K562 (cell line): ENCODE data around the gene SPEM1. TPM values are rescaled to one million over a fixed set of nuclear protein-coding genes. Genes with fewer than 3 reads are reported as not detected.
A peak's percentile ranks its signal among the peaks of the same experiment; 100 is the strongest.

Experiments
- ASH1L ChIP-seq: fragments of 450-650 bp; IDR thresholded peaks from 2 replicates; pipeline ENCODE4 v1.6.1; 2018; ENCODE audit warnings: borderline replicate concordance, mild to moderate bottlenecking, low read depth; ENCODE audit not compliant: partially characterized antibody
- CCAR2 ChIP-seq: fragments of 200-400 bp; formaldehyde crosslinking; IDR thresholded peaks from 2 replicates; pipeline ENCODE4 v1.6.1; 2017; ENCODE audit warnings: mild to moderate bottlenecking, low read depth, low read length
- FOSL1 ChIP-seq: fragments of 200-800 bp; sonication (Bioruptor generic); conservative IDR thresholded peaks from 2 replicates; pipeline ENCODE4 v1.6.1; 2016; ENCODE audit warnings: missing genetic modification characterization, missing compliant biosample characterization
- FOXK1 ChIP-seq: sonication (generic); formaldehyde crosslinking; IDR thresholded peaks from 2 replicates; pipeline ENCODE4 v1.8.0; 2022; ENCODE audit warnings: missing genetic modification reagents, mild to moderate bottlenecking, borderline replicate concordance
- FOXP1 ChIP-seq: sonication (generic); formaldehyde crosslinking; IDR thresholded peaks from 2 replicates; pipeline ENCODE4 v1.8.0; 2022; ENCODE audit warnings: mild to moderate bottlenecking, missing genetic modification reagents
- HDGF ChIP-seq: fragments of 450-650 bp; IDR thresholded peaks from 2 replicates; pipeline ENCODE4 v1.6.1; 2016
- HMGN3 ChIP-seq: IDR thresholded peaks from 2 replicates; pipeline ENCODE4 v1.6.1; 2011; ENCODE audit warnings: borderline replicate concordance, low read depth, mild to moderate bottlenecking, mixed read lengths, low read length; ENCODE audit not compliant: insufficient read length; ENCODE audit errors: extremely low read depth
- IRF2 ChIP-seq: sonication (generic); formaldehyde crosslinking; IDR thresholded peaks from 2 replicates; pipeline ENCODE4 v1.8.1; 2022; ENCODE audit warnings: mild to moderate bottlenecking, missing genetic modification reagents
- MCM7 ChIP-seq, 2 experiments: fragments of 450-650 bp; IDR thresholded peaks; 2 replicates each; pipeline ENCODE4 v1.6.1; 2016 to 2018
- MECOM ChIP-seq: fragments of 250-450 bp; sonication (Bioruptor Pico); IDR thresholded peaks from 2 replicates; pipeline ENCODE4 v1.8.0; 2022; ENCODE audit warnings: inconsistent platforms
- NR1H2 ChIP-seq: sonication (generic); formaldehyde crosslinking; IDR thresholded peaks from 2 replicates; pipeline ENCODE4 v1.4.0; 2020; ENCODE audit warnings: mild to moderate bottlenecking, missing genetic modification reagents
- NR2C1 ChIP-seq, 2 experiments: fragments of 450-650 bp; IDR thresholded peaks; 2 replicates each; pipeline ENCODE4 v1.6.1; 2017; ENCODE audit warnings: mild to moderate bottlenecking in 2 of 2, antibody characterized with exemption in 1 of 2, inconsistent platforms in 1 of 2, missing compliant biosample characterization in 1 of 2, missing genetic modification characterization in 1 of 2
- SREBF2 ChIP-seq: sonication (generic); formaldehyde crosslinking; IDR thresholded peaks from 2 replicates; pipeline ENCODE4 v1.4.0; 2020; ENCODE audit warnings: mild to moderate bottlenecking, missing genetic modification reagents
- TCF7L2 ChIP-seq: fragments of 150-350 bp; IDR thresholded peaks from 2 replicates; pipeline ENCODE4 v1.6.1; 2016; ENCODE audit warnings: low read depth, mild to moderate bottlenecking, low read length, moderate library complexity
- TSC22D4 ChIP-seq: fragments of 450-650 bp; IDR thresholded peaks from 2 replicates; pipeline ENCODE4 v1.6.1; 2016; ENCODE audit warnings: missing genetic modification characterization, missing biosample characterization, control low read depth
- WHSC1 ChIP-seq: IDR thresholded peaks from one replicate; pipeline ENCODE4 v1.6.1; 2012; ENCODE audit warnings: low read length, control low read depth, inconsistent platforms
- ZNF263 ChIP-seq: sonication (generic); formaldehyde crosslinking; IDR thresholded peaks from 2 replicates; pipeline ENCODE4 v1.8.0; 2022; ENCODE audit warnings: mild to moderate bottlenecking, missing genetic modification reagents, borderline replicate concordance
- ZNF695 ChIP-seq: fragments of 450-650 bp; formaldehyde crosslinking; IDR thresholded peaks from 2 replicates; pipeline ENCODE4 v1.4.0; 2020; ENCODE audit warnings: mild to moderate bottlenecking, moderate library complexity
- polyA plus RNA-seq, 8 experiments: library from polyadenylated mRNA; depleted of rRNA in 4 of 8; stranded (reverse) in 5 of 8; unstranded in 3 of 8; fragments of >200 nt; fragmentation: Nextera tagmentation in 2 of 8; fragmentation: Illumina TruSeq in 1 of 8; extraction: Ambion mirVana in 2 of 8; extraction: Trizol in 1 of 8; gene quantifications; 2 replicates each; pipeline versions ENCODE4 v1.2.1 to v1.2.3, GENCODE V29; 2011 to 2014; ENCODE audit warnings: inconsistent platforms in 1 of 8, missing spikeins in 1 of 8
- total RNA-seq, 7 experiments: library from RNA; depleted of rRNA in 6 of 7; stranded (reverse); fragments of >200 nt in 6 of 7; fragmentation: Illumina TruSeq in 2 of 7; extraction: Trizol in 2 of 7; gene quantifications; 2 replicates each; pipeline versions ENCODE4 v1.2.1 to v1.2.3, GENCODE V29; 2011 to 2021; ENCODE audit warnings: low replicate concordance in 1 of 7
- TF ChIP-seq, protein P1 (sequence below): fragments of 450-650 bp; IDR thresholded peaks from 2 replicates; pipeline ENCODE4 v1.6.1; 2016; ENCODE audit warnings: borderline replicate concordance
- TF ChIP-seq, protein P2 (sequence below), 2 experiments: fragments of 450-650 bp; IDR thresholded peaks; 2 replicates each; pipeline ENCODE4 v1.6.1; 2018; ENCODE audit warnings: mild to moderate bottlenecking in 2 of 2, low read depth in 1 of 2; ENCODE audit not compliant: partially characterized antibody in 2 of 2
- TF ChIP-seq, protein P3 (sequence below): fragments of 250-450 bp; sonication (Bioruptor Pico); IDR thresholded peaks from 2 replicates; pipeline ENCODE4 v1.4.0; 2020; ENCODE audit warnings: mild to moderate bottlenecking, moderate library complexity

The SPEM1 gene
- total and polyA plus RNA-seq, 9 of the 15 experiments (the other 6 are each of a cell fraction or from before 2014, with no cell fraction given): not detected

DNA sequence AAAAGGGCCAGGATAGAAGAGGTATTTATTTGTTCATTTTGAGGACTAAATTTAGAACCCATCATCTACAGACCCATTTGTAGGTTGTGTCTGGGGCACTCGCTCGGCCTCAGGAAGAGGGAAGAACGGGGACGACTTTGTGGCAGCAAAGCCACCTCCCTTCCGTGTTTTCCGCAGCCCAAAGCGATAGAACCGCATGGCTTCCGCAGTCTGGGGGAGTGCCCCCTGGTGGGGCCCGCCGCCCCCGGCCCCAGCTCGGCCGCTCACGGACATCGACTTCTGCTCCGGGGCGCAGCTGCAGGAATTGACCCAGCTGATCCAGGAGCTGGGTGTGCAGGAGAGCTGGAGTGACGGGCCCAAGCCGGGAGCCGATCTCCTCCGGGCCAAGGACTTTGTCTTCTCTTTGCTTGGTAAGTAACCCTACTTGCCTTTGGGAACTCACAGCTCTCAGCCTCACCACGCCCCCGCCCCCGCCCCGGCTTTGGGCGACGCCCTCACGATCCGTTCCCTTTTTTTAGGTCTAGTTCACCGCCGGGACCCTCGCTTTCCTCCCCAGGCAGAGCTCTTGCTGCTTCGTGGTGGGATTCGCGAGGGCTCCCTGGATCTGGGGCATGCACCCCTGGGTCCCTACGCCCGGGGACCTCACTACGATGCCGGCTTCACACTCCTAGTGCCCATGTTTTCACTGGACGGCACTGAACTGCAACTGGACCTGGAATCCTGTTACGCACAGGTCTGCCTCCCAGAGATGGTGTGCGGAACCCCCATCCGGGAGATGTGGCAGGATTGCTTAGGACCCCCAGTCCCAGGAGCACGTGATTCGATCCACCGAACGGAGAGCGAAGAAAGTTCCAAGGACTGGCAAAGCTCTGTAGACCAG is 15.8 kb downstream of the SPEM1 start (continued):
- TF ChIP-seq, protein P1, sequence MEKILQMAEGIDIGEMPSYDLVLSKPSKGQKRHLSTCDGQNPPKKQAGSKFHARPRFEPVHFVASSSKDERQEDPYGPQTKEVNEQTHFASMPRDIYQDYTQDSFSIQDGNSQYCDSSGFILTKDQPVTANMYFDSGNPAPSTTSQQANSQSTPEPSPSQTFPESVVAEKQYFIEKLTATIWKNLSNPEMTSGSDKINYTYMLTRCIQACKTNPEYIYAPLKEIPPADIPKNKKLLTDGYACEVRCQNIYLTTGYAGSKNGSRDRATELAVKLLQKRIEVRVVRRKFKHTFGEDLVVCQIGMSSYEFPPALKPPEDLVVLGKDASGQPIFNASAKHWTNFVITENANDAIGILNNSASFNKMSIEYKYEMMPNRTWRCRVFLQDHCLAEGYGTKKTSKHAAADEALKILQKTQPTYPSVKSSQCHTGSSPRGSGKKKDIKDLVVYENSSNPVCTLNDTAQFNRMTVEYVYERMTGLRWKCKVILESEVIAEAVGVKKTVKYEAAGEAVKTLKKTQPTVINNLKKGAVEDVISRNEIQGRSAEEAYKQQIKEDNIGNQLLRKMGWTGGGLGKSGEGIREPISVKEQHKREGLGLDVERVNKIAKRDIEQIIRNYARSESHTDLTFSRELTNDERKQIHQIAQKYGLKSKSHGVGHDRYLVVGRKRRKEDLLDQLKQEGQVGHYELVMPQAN: peak; percentile 55; the same call in 1 of the 2 replicates
- TF ChIP-seq TSC22D4 (tag) (no peak), WHSC1 (no peak), NR2C1 (IDR thresholded peaks at IDR 0.05) (no peak), NR2C1 (tag; IDR thresholded peaks at IDR 0.05) (no peak), FOXP1 (no peak), FOSL1 (tag) (no peak), NR1H2 (CRISPR knock-in tag) (no peak), FOXK1 (CRISPR knock-in tag) (no peak), MCM7 (IDR thresholded peaks at IDR 0.05) (no peak), TCF7L2 (no peak), HDGF (no peak), ZNF263 (CRISPR knock-in tag) (no peak), SREBF2 (CRISPR knock-in tag) (no peak), MECOM (CRISPR knock-in tag) (no peak), ASH1L (no peak), ZNF695 (CRISPR knock-in tag) (no peak), IRF2 (CRISPR knock-in tag) (no peak), HMGN3 (no peak), CCAR2 (no peak)
- TF ChIP-seq, protein P2, sequence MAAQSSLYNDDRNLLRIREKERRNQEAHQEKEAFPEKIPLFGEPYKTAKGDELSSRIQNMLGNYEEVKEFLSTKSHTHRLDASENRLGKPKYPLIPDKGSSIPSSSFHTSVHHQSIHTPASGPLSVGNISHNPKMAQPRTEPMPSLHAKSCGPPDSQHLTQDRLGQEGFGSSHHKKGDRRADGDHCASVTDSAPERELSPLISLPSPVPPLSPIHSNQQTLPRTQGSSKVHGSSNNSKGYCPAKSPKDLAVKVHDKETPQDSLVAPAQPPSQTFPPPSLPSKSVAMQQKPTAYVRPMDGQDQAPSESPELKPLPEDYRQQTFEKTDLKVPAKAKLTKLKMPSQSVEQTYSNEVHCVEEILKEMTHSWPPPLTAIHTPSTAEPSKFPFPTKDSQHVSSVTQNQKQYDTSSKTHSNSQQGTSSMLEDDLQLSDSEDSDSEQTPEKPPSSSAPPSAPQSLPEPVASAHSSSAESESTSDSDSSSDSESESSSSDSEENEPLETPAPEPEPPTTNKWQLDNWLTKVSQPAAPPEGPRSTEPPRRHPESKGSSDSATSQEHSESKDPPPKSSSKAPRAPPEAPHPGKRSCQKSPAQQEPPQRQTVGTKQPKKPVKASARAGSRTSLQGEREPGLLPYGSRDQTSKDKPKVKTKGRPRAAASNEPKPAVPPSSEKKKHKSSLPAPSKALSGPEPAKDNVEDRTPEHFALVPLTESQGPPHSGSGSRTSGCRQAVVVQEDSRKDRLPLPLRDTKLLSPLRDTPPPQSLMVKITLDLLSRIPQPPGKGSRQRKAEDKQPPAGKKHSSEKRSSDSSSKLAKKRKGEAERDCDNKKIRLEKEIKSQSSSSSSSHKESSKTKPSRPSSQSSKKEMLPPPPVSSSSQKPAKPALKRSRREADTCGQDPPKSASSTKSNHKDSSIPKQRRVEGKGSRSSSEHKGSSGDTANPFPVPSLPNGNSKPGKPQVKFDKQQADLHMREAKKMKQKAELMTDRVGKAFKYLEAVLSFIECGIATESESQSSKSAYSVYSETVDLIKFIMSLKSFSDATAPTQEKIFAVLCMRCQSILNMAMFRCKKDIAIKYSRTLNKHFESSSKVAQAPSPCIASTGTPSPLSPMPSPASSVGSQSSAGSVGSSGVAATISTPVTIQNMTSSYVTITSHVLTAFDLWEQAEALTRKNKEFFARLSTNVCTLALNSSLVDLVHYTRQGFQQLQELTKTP (IDR thresholded peaks at IDR 0.05; ENCODE audit: low read depth in 1 of 2, partially characterized antibody in 2 of 2): no peak
- TF ChIP-seq, protein P3, sequence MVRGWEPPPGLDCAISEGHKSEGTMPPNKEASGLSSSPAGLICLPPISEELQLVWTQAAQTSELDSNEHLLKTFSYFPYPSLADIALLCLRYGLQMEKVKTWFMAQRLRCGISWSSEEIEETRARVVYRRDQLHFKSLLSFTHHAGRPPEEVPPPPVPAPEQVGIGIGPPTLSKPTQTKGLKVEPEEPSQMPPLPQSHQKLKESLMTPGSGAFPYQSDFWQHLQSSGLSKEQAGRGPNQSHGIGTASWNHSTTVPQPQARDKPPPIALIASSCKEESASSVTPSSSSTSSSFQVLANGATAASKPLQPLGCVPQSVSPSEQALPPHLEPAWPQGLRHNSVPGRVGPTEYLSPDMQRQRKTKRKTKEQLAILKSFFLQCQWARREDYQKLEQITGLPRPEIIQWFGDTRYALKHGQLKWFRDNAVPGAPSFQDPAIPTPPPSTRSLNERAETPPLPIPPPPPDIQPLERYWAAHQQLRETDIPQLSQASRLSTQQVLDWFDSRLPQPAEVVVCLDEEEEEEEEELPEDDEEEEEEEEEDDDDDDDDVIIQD: no peak
